Choroid plexus epithelial cell (primary cell): ENCODE results near the gene ADGRD1.

Source experiments
- DNase-seq: peaks from one replicate; pipeline ENCODE4 v3.0.0-alpha.2; 2010; ENCODE audit warnings: low read depth
- H3K4me3 ChIP-seq: 2 replicates; pipeline ENCODE4 v1.5.1; 2011; ENCODE audit warnings: low read depth, mild to moderate bottlenecking, control low read depth, low read length, moderate library complexity
- CTCF ChIP-seq: conservative IDR thresholded peaks from 2 replicates; pipeline ENCODE4 v1.5.1; 2011; ENCODE audit warnings: low read depth, mild to moderate bottlenecking, control low read depth, inconsistent platforms, low read length, moderate library complexity

ADGRD1 gene

GRCh38 chr12:131142891-131143657 lies 189.4 kb downstream of the ADGRD1 start:
- no peak for DNase-seq
- no peak for TF ChIP-seq CTCF
- H3K4me3 ChIP-seq, result no peak overlapping the region

- DNase-seq, result no peak
- no peak overlapping the region for H3K4me3 ChIP-seq
- TF ChIP-seq CTCF, result no peak
These were observed 192.5 kb downstream of the ADGRD1 start for GRCh38 chr12:131146173-131146675.

GRCh38 chr12:131147293-131147692 lies 193.6 kb downstream of the ADGRD1 start:
- no peak overlapping the region for H3K4me3 ChIP-seq
- DNase-seq, result no peak
- TF ChIP-seq CTCF, result no peak

GRCh38 chr12:131147894-131148293 lies 194.2 kb downstream of the ADGRD1 start:
- H3K4me3 ChIP-seq, result no peak overlapping the region
- no peak for TF ChIP-seq CTCF

GRCh38 chr12:131151558-131152345 lies 198.0 kb downstream of the ADGRD1 start:
- H3K4me3 ChIP-seq, result no peak overlapping the region
- no peak for TF ChIP-seq CTCF
- DNase-seq, result no peak

More at GRCh38 chr12:131147894-131148293, 194.2 kb downstream of the ADGRD1 start:
- no peak for DNase-seq

- no peak for DNase-seq
- TF ChIP-seq CTCF, result no peak
- H3K4me3 ChIP-seq, result no peak overlapping the region
These were observed 198.9 kb downstream of the ADGRD1 start for GRCh38 chr12:131152587-131152986.
